Measurements from ENCODE around the gene MINDY4. TPM values are rescaled to one million over a fixed set of nuclear protein-coding genes. Genes with fewer than 3 reads are reported as not detected.

The MINDY4 gene
- polyA plus RNA-seq, 3 donors: 0.15 to 0.17 TPM; not detected in 1

DNA sequence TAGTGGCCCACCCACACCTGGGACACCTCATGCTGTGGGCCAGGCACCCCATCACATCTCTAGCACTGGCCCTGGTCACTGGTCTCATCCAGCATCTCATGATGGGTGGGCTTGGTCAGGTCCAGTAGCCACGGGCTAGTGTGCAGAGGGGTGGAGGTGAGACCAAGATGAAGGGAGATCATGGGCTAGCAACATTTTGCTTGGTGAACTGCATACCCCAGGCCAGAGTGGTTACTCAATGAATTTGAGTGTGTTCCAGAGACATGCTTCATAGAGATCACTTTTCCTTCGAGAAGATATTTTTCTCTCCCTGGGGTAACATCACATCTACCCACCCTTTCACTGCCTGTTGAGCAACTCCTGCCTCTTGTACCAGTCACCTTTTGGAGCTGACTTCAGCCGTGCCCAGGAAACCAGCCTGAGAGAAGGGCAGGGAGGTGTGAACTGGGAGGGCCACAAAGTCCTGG is 44.2 kb downstream of the MINDY4 start:
- DNase-seq: no peak
- Histone ChIP-seq H3K79me2 (ENCODE audit: insufficient read depth, low read length) (no peaks in the 10 kb centered on the region), H3K36me3 (replicated peaks in 1 of 2; ENCODE audit: control insufficient read depth in 1 of 2, insufficient read depth in 2 of 2, low read length in 2 of 2) (no peaks in the 10 kb centered on the region), H3K27ac (ENCODE audit: low read depth in 1 of 2, low read length in 2 of 2) (no peak overlapping the region), H3K4me2 (replicated peaks; ENCODE audit: extremely low read depth, low read length, poor library complexity, severe bottlenecking) (no peak overlapping the region), H4K20me1 (ENCODE audit: insufficient read depth, low read length) (no peaks in the 10 kb centered on the region), H2AFZ (ENCODE audit: insufficient read depth, low read depth, low read length, poor library complexity, severe bottlenecking) (no peak overlapping the region), H3K4me1 (ENCODE audit: control insufficient read depth in 1 of 2, insufficient read depth in 2 of 2, low read length in 2 of 2) (no peaks in the 10 kb centered on the region), H3K9ac (ENCODE audit: insufficient read depth, low read length, poor library complexity, severe bottlenecking) (no peak overlapping the region), H3K9me3 (replicated peaks in 1 of 2; ENCODE audit: control insufficient read depth in 1 of 2, insufficient read depth in 1 of 2, low read length in 2 of 2) (no peaks in the 10 kb centered on the region), H3K27me3 (ENCODE audit: control insufficient read depth in 2 of 2, insufficient read depth in 2 of 2, low read length in 2 of 2) (no peaks in the 10 kb centered on the region), H3K4me3 (replicated peaks in 1 of 3; ENCODE audit: low read depth in 2 of 3, low read length in 3 of 3) (no peak overlapping the region)
- no peaks in the 10 kb centered on the region for H3K9me3 Mint-ChIP-seq
- no peak overlapping the region for H3K4me3 Mint-ChIP-seq
- TF ChIP-seq CTCF (IDR thresholded peaks at IDR 0.05): no peak
- no peak overlapping the region for H3K27ac Mint-ChIP-seq
- H3K36me3 Mint-ChIP-seq: no peaks in the 10 kb centered on the region
- WGBS (ENCODE audit: insufficient coverage): 85% methylated on average over 3 of the region's 3 CpGs
- peaks cover 3% of the 10 kb centered on the region for H3K4me1 Mint-ChIP-seq
- intact Hi-C loops (cut with micrococcal nuclease): no loop called here
- H3K27me3 Mint-ChIP-seq (ENCODE audit: low read depth in 3 of 3): peaks cover 0 to 2% (median 0%) of the 10 kb centered on the region in 3 donors

DNA sequence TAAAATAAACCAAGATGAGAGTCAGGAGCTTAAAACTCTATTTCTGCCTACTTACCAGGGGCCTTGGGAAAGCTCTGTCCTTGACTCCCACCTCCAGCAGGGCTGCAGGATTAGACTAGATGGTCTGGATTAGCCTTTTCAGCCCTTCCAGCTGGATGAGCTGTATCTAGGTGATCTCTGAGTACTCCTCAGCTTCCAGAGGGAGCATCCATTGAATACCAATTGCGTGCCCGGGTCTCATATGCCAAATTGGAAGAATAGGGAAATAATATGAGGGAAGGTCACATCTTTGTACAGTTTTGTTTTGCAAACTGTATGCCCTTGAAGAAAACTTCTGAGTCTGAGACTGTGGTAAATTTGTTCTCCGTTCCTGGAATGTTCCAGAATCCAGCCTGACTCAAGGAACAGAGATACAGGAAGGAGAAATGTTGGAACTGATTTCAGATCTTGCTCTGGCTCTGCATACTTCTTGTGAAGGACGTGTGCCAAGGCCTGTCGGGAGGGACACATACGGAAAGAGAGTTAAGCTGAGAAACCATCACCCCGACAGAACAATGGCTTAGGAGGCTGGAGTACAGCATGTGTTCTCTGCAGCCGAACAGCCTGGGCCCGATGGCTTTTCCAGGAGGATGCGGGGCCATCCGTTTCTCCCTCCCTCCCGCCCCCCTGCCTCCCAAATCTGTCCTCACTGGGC is 44.9 kb downstream of the MINDY4 start:
- Histone ChIP-seq H3K9ac (ENCODE audit: insufficient read depth, low read length, poor library complexity, severe bottlenecking) (no peak overlapping the region), H3K79me2 (ENCODE audit: insufficient read depth, low read length) (no peaks in the 10 kb centered on the region), H3K9me3 (replicated peaks in 1 of 2; ENCODE audit: control insufficient read depth in 1 of 2, insufficient read depth in 1 of 2, low read length in 2 of 2) (no peaks in the 10 kb centered on the region), H3K27me3 (ENCODE audit: control insufficient read depth in 2 of 2, insufficient read depth in 2 of 2, low read length in 2 of 2) (no peaks in the 10 kb centered on the region), H3K4me2 (replicated peaks; ENCODE audit: extremely low read depth, low read length, poor library complexity, severe bottlenecking) (no peak overlapping the region), H3K36me3 (replicated peaks in 1 of 2; ENCODE audit: control insufficient read depth in 1 of 2, insufficient read depth in 2 of 2, low read length in 2 of 2) (no peaks in the 10 kb centered on the region), H3K27ac (ENCODE audit: low read depth in 1 of 2, low read length in 2 of 2) (no peak overlapping the region), H2AFZ (ENCODE audit: insufficient read depth, low read depth, low read length, poor library complexity, severe bottlenecking) (no peak overlapping the region), H4K20me1 (ENCODE audit: insufficient read depth, low read length) (no peaks in the 10 kb centered on the region), H3K4me1 (ENCODE audit: control insufficient read depth in 1 of 2, insufficient read depth in 2 of 2, low read length in 2 of 2) (no peaks in the 10 kb centered on the region), H3K4me3 (replicated peaks in 1 of 3; ENCODE audit: low read depth in 2 of 3, low read length in 3 of 3) (no peak overlapping the region)
- H3K4me1 Mint-ChIP-seq: peaks cover 3% of the 10 kb centered on the region
- no peaks in the 10 kb centered on the region for H3K9me3 Mint-ChIP-seq
- DNase-seq: no peak
- H3K27ac Mint-ChIP-seq: no peak overlapping the region
- H3K36me3 Mint-ChIP-seq: no peaks in the 10 kb centered on the region
- H3K27me3 Mint-ChIP-seq (ENCODE audit: low read depth in 3 of 3): peaks cover 0 to 2% (median 0%) of the 10 kb centered on the region in 3 donors
- intact Hi-C loops (cut with micrococcal nuclease): no loop called here
- no peak for TF ChIP-seq CTCF (IDR thresholded peaks at IDR 0.05)
- WGBS (ENCODE audit: insufficient coverage): 91% methylated on average over 7 of the region's 12 CpGs
- H3K4me3 Mint-ChIP-seq: no peak overlapping the region
